Endothelial cell of umbilical vein (primary cell): ENCODE measurements around the gene KCNMA1. TPM values are rescaled to one million over a fixed set of nuclear protein-coding genes. Genes with fewer than 3 reads are reported as not detected.

ENCODE experiments used
- BruUV-seq: library from RNA; stranded (reverse); fragments of 400-500 nt; replicated peaks from 2 replicates; lab custom pipeline; 2021; lab: Mats Ljungman, UMichigan
- CTCF ChIA-PET: fragments of 300-600, 350-600 bp; sonication (Branson Sonifier 250); formaldehyde crosslinking; loops from one replicate; lab custom pipeline; 2021; ENCODE audit warnings: antibody characterized with exemption, inconsistent platforms; lab: Charles Lee
- POLR2A ChIA-PET: fragments of 300-600, 350-600 bp; sonication (Branson Sonifier 250); formaldehyde crosslinking; loops from one replicate; lab custom pipeline; 2021; ENCODE audit warnings: antibody characterized with exemption, inconsistent platforms; lab: Charles Lee
- DNase-seq: peaks from one replicate; pipeline ENCODE4 v3.0.0-alpha.2; 2011; ENCODE audit warnings: low read depth, low spot score
- FAIRE-seq: peaks from 2 replicates; lab custom pipeline; 2011; peaks lifted over from hg19 to GRCh38; lab: Jason Lieb, UNC
- H2AFZ ChIP-seq: 2 replicates; pipeline ENCODE4 v1.6.0; 2012; ENCODE audit warnings: low read depth, low read length, control low read depth, inconsistent platforms
- H3K27ac ChIP-seq: 2 replicates; pipeline ENCODE4 v1.5.1; 2011; ENCODE audit warnings: low read depth, mild to moderate bottlenecking, control low read depth, low read length, moderate library complexity; ENCODE audit not compliant: insufficient read depth
- H3K27me3 ChIP-seq, 2 experiments: 2 replicates each; pipeline versions ENCODE4 v1.6.0 to v1.6.1; 2011; ENCODE audit warnings: low read length in 2 of 2, mixed read lengths in 1 of 2; ENCODE audit not compliant: control insufficient read depth in 2 of 2, insufficient read depth in 2 of 2
- H3K36me3 ChIP-seq, 2 experiments: 2 replicates in 1 of 2; 3 replicates in 1 of 2; pipeline ENCODE4 v1.5.1; 2011; ENCODE audit warnings: low read length in 2 of 2, mild to moderate bottlenecking in 1 of 2, moderate library complexity in 1 of 2; ENCODE audit not compliant: control insufficient read depth in 2 of 2, insufficient read depth in 2 of 2; ENCODE audit errors: extremely low read depth in 1 of 2
- H3K4me1 ChIP-seq: 3 replicates; pipeline ENCODE4 v1.5.1; 2011; ENCODE audit warnings: mild to moderate bottlenecking, low read length; ENCODE audit not compliant: control insufficient read depth, insufficient read depth; ENCODE audit errors: extremely low read depth
- H3K4me2 ChIP-seq: 2 replicates; pipeline ENCODE4 v1.6.1; 2011; ENCODE audit warnings: low read length, control low read depth, mixed read lengths; ENCODE audit not compliant: insufficient read depth
- H3K4me3 ChIP-seq, 3 experiments: fragments of 200-600 bp in 1 of 3; sonication (generic), shearing (Covaris generic) in 1 of 3; replicated peaks in 1 of 3; 2 replicates each; pipeline ENCODE4 v1.5.1; 2011 to 2016; ENCODE audit warnings: control low read depth in 3 of 3, low read length in 3 of 3, mild to moderate bottlenecking in 2 of 3, inconsistent platforms in 1 of 3, low read depth in 1 of 3, moderate library complexity in 1 of 3; ENCODE audit not compliant: insufficient read depth in 1 of 3
- H3K79me2 ChIP-seq: 2 replicates; pipeline ENCODE4 v1.6.0; 2012; ENCODE audit warnings: low read length, inconsistent platforms; ENCODE audit not compliant: control insufficient read depth, insufficient read depth
- H3K9ac ChIP-seq: replicated peaks from 2 replicates; pipeline ENCODE3; 2011; ENCODE audit warnings: low read length, control low read depth; ENCODE audit not compliant: insufficient read depth; ENCODE audit errors: extremely low read depth
- H3K9me1 ChIP-seq: replicated peaks from 3 replicates; pipeline ENCODE4 v1.6.0; 2011; ENCODE audit warnings: mild to moderate bottlenecking, low read length; ENCODE audit not compliant: control insufficient read depth, insufficient read depth; ENCODE audit errors: extremely low read depth
- H3K9me3 ChIP-seq: replicated peaks from 2 replicates; pipeline ENCODE4 v1.5.1; 2012; ENCODE audit warnings: low read length, inconsistent platforms; ENCODE audit not compliant: control insufficient read depth, insufficient read depth
- H4K20me1 ChIP-seq: replicated peaks from 2 replicates; pipeline ENCODE3; 2011; ENCODE audit warnings: mild to moderate bottlenecking, low read length; ENCODE audit not compliant: control insufficient read depth, insufficient read depth; ENCODE audit errors: extremely low read depth
- CTCF ChIP-seq, 2 donors: IDR thresholded peaks; 1 replicate in 1 of 2; 2 replicates in 1 of 2; pipeline ENCODE4 v1.5.1; 2011; ENCODE audit warnings: low read length in 2 of 2, mild to moderate bottlenecking in 2 of 2, moderate library complexity in 2 of 2, control low read depth in 1 of 2, inconsistent platforms in 1 of 2, low read depth in 1 of 2; ENCODE audit not compliant: insufficient read depth in 1 of 2; ENCODE audit errors: extremely low read depth in 1 of 2
- EZH2 ChIP-seq: IDR thresholded peaks from 2 replicates; pipeline ENCODE4 v1.6.1; 2012; ENCODE audit warnings: borderline replicate concordance, low read depth, mild to moderate bottlenecking, moderate library complexity, low read length, inconsistent platforms; ENCODE audit not compliant: severe bottlenecking
- FOS ChIP-seq: IDR thresholded peaks from 2 replicates; pipeline ENCODE4 v1.6.1; 2011; ENCODE audit warnings: mild to moderate bottlenecking, low read length, moderate library complexity, borderline replicate concordance; ENCODE audit not compliant: insufficient read depth
- GATA2 ChIP-seq: IDR thresholded peaks from 2 replicates; pipeline ENCODE4 v1.7.0; 2011; ENCODE audit warnings: low read depth, mild to moderate bottlenecking, moderate library complexity, mixed read lengths, low read length; ENCODE audit not compliant: insufficient read length, insufficient read depth
- JUN ChIP-seq: IDR thresholded peaks from 2 replicates; pipeline ENCODE4 v1.6.1; 2011; ENCODE audit warnings: borderline replicate concordance, low read depth; ENCODE audit not compliant: insufficient read length, insufficient read depth
- MYC ChIP-seq: IDR thresholded peaks from one replicate; pipeline ENCODE4 v1.6.1; 2011; ENCODE audit warnings: mild to moderate bottlenecking, low read depth, low read length
- POLR2A ChIP-seq: IDR thresholded peaks from 2 replicates; pipeline ENCODE4 v1.6.1; 2012; ENCODE audit warnings: low read depth, mild to moderate bottlenecking, control low read depth, low read length
- POLR2AphosphoS5 ChIP-seq: IDR thresholded peaks from 2 replicates; pipeline ENCODE4 v1.6.1; 2012; ENCODE audit warnings: low read depth, mild to moderate bottlenecking, control low read depth, low read length, moderate library complexity; ENCODE audit not compliant: insufficient read depth
- dilution Hi-C: fragments of 300-500 bp; cut with MboI; formaldehyde crosslinking; loops from one replicate; pipeline ENCODE4 v1.15.0; 2019; ENCODE audit warnings: low sequenced_read_pairs; ENCODE audit not compliant: extremely low pct_ligation_motif_present
- intact Hi-C: fragments of 100-400 bp; cut with micrococcal nuclease; formaldehyde crosslinking; loops from one replicate; pipeline ENCODE4 v1.10.0; 2022
- polyA plus RNA-seq, 4 experiments: library from polyadenylated mRNA; depleted of rRNA in 3 of 4; stranded (reverse) in 3 of 4; unstranded in 1 of 4; fragments of >200 nt; gene quantifications; 2 replicates each; pipeline versions ENCODE4 v1.2.1 to v1.2.3, GENCODE V29; 2011 to 2012; ENCODE audit warnings: missing spikeins in 1 of 4
- total RNA-seq: library from RNA; stranded (reverse); gene quantifications from 2 replicates; pipeline ENCODE4 v1.2.3, GENCODE V29; 2021
- TF ChIP-seq, protein P1 (sequence below): IDR thresholded peaks from 2 replicates; pipeline ENCODE4 v1.6.1; 2011; ENCODE audit not compliant: insufficient read depth, insufficient read length

KCNMA1 gene
- total and polyA plus RNA-seq, 2 donors (not counting 3 experiments of a cell fraction or from before 2014, with no cell fraction given) = 0.10 to 0.82 TPM

DNA sequence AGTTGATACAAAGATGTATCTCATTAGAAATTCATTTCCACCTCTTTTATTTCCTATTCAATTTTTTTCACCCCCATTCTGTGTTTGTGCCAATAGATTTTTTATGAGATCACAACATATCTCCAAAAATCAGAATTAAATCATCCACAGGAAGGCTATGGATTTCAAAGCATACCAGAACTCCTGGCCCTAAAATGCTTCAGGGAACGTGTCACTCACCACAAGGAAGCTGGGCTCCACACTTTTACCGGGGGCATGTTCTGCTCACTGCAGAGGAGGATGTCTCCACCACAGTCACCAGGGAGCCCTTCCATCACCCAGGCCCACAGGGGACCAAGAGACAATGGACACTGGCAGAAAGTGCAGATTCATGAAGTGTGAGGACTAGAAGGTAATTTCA is 456.8 kb downstream of the KCNMA1 start:
- Histone ChIP-seq H3K9me3 (no peaks in the 10 kb centered on the region), H3K4me1 (peaks cover 12% of the 10 kb centered on the region), H3K9ac (no peak overlapping the region), H3K79me2 (no peaks in the 10 kb centered on the region), H3K27ac (no peak overlapping the region), H3K4me3 (no peak overlapping the region), H3K9me1 (no peaks in the 10 kb centered on the region), H3K27me3 (no peaks in the 10 kb centered on the region), H3K4me2 (no peak overlapping the region), H2AFZ (no peak overlapping the region), H4K20me1 (no peaks in the 10 kb centered on the region), H3K36me3 (no peaks in the 10 kb centered on the region)
- TF ChIP-seq JUN = no peak
- TF ChIP-seq, protein P1, sequence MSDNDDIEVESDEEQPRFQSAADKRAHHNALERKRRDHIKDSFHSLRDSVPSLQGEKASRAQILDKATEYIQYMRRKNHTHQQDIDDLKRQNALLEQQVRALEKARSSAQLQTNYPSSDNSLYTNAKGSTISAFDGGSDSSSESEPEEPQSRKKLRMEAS = no peak
- no peak for TF ChIP-seq EZH2
- TF ChIP-seq MYC = no peak
- no peak for TF ChIP-seq POLR2AphosphoS5
- no peak for TF ChIP-seq FOS
- TF ChIP-seq POLR2A = no peak
- no peak for TF ChIP-seq CTCF (IDR thresholded peaks at IDR 0.05; ENCODE audit: extremely low read depth in 1 of 2, insufficient read depth in 1 of 2, low read depth in 1 of 2, low read length in 2 of 2)
- no peak for TF ChIP-seq GATA2
- dilution Hi-C loops (no loop called here), intact Hi-C loops (no loop called here)
- ChIA-PET POLR2A (no interaction called here), CTCF (interaction anchor here (1.3 to 3.2 kb wide), 3 partner anchors 11 to 531 kb away, joined by 6 to 11 read pairs (median 10); no protein-coding TSS in a partner anchor)
- DNase-seq (no peak), FAIRE-seq (no peak)
- no TSS peak for BruUV-seq
